Ascending aorta (tissue), 2 donors: ENCODE results near the gene GAL. TPM values are rescaled to one million over a fixed set of nuclear protein-coding genes. Genes with fewer than 3 reads are reported as not detected.

Source experiments
- DNase-seq, 2 donors: peaks; one replicate each; pipeline ENCODE4 v3.0.0-alpha.2; 2019; ENCODE audit warnings: low spot score in 2 of 2
- H3K27ac ChIP-seq, 2 donors: fragments of 200-600 bp; sonication (generic); one replicate each; pipeline ENCODE4 v1.5.1; 2016 to 2017; ENCODE audit warnings: mild to moderate bottlenecking in 1 of 2
- H3K27me3 ChIP-seq: fragments of 200-600 bp; sonication (generic); one replicate; pipeline ENCODE4 v1.5.1; 2017
- H3K36me3 ChIP-seq, 2 donors: fragments of 200-600 bp; sonication (generic); one replicate each; pipeline ENCODE4 v1.5.1; 2016
- H3K4me1 ChIP-seq, 2 donors: fragments of 200-600 bp; sonication (generic); one replicate each; pipeline ENCODE4 v1.5.1; 2016 to 2017; ENCODE audit warnings: mild to moderate bottlenecking in 1 of 2
- H3K4me3 ChIP-seq, 2 donors: fragments of 200-600 bp; sonication (generic); one replicate each; pipeline ENCODE4 v1.5.1; 2016 to 2017; ENCODE audit warnings: mild to moderate bottlenecking in 1 of 2
- H3K9me3 ChIP-seq, 2 donors: fragments of 200-600 bp; sonication (generic); one replicate each; pipeline ENCODE4 v1.5.1; 2016
- intact Hi-C: fragments of 100-400 bp; cut with DNase I; formaldehyde crosslinking; loops from one replicate; pipeline ENCODE4 v1.15.1; 2023
- total RNA-seq: library from RNA; depleted of rRNA; stranded (reverse); fragments of >200 nt; gene quantifications from one replicate; pipeline ENCODE4 v1.1.0, GENCODE V29; 2016
- TF ChIP-seq, protein P1 (sequence below), 3 experiments: fragments of 200-600 bp in 2 of 3; fragments of 450-650 bp in 1 of 3; sonication (generic) in 2 of 3; IDR thresholded peaks; one replicate each; pipeline ENCODE4 v1.5.1; 2016 to 2019; ENCODE audit warnings: antibody characterized with exemption in 3 of 3, mild to moderate bottlenecking in 1 of 3, moderate library complexity in 1 of 3

Gene GAL
- total RNA-seq, 1 donor from 2014 or later, result not detected

- no peaks in the 10 kb centered on the region for H3K9me3 ChIP-seq
- H3K4me1 ChIP-seq, result no peaks in the 10 kb centered on the region
- no peak overlapping the region for H3K4me3 ChIP-seq
- intact Hi-C loops, result no loop called here
- DNase-seq, result no peak
- TF ChIP-seq, protein P1, sequence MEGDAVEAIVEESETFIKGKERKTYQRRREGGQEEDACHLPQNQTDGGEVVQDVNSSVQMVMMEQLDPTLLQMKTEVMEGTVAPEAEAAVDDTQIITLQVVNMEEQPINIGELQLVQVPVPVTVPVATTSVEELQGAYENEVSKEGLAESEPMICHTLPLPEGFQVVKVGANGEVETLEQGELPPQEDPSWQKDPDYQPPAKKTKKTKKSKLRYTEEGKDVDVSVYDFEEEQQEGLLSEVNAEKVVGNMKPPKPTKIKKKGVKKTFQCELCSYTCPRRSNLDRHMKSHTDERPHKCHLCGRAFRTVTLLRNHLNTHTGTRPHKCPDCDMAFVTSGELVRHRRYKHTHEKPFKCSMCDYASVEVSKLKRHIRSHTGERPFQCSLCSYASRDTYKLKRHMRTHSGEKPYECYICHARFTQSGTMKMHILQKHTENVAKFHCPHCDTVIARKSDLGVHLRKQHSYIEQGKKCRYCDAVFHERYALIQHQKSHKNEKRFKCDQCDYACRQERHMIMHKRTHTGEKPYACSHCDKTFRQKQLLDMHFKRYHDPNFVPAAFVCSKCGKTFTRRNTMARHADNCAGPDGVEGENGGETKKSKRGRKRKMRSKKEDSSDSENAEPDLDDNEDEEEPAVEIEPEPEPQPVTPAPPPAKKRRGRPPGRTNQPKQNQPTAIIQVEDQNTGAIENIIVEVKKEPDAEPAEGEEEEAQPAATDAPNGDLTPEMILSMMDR (IDR thresholded peaks at IDR 0.05), result no peak
- H3K27ac ChIP-seq, result no peak overlapping the region
- no peaks in the 10 kb centered on the region for H3K36me3 ChIP-seq
- no peaks in the 10 kb centered on the region for H3K27me3 ChIP-seq
These were observed 6.5 kb downstream of the GAL start for GRCh38 chr11:68690671-68691401.

- Histone ChIP-seq H3K27ac (no peak overlapping the region), H3K9me3 (peaks cover 0 to 2% of the 10 kb centered on the region in 2 donors), H3K27me3 (no peaks in the 10 kb centered on the region), H3K4me1 (no peaks in the 10 kb centered on the region), H3K36me3 (no peaks in the 10 kb centered on the region), H3K4me3 (no peak overlapping the region)
- TF ChIP-seq, protein P1 (IDR thresholded peaks at IDR 0.05), result no peak
- no peak for DNase-seq
- intact Hi-C loops, result no loop called here
These were observed 7.0 kb downstream of the GAL start for GRCh38 chr11:68691402-68691784.

DNA sequence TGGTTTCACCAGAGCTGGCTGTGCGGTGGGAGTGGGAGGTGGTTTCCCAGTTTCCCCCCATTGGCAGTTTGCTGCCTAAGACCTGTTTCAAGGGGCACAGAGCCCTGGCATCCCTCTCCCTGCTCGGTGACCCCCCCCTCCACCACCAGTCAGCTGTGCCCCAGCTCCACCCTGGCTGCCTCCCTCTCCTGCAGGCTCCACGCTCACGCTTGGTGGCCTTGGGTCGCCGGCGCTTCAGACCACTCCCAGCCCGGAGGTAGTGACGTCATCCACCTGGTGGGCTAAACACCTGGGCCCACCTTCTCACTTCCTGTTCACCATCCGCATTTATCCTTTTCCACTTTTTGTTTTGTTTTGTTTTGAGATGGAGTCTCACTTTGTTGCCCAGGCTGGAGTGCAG, 7.8 kb downstream of the GAL start:
- Histone ChIP-seq H3K36me3 (no peaks in the 10 kb centered on the region), H3K27ac (no peak overlapping the region), H3K4me3 (no peak overlapping the region), H3K27me3 (no peaks in the 10 kb centered on the region), H3K9me3 (peaks cover 0 to 7% of the 10 kb centered on the region in 2 donors), H3K4me1 (no peaks in the 10 kb centered on the region)
- no peak for DNase-seq
- TF ChIP-seq, protein P1 (IDR thresholded peaks at IDR 0.05), result no peak
- intact Hi-C loops, result no loop called here

DNA sequence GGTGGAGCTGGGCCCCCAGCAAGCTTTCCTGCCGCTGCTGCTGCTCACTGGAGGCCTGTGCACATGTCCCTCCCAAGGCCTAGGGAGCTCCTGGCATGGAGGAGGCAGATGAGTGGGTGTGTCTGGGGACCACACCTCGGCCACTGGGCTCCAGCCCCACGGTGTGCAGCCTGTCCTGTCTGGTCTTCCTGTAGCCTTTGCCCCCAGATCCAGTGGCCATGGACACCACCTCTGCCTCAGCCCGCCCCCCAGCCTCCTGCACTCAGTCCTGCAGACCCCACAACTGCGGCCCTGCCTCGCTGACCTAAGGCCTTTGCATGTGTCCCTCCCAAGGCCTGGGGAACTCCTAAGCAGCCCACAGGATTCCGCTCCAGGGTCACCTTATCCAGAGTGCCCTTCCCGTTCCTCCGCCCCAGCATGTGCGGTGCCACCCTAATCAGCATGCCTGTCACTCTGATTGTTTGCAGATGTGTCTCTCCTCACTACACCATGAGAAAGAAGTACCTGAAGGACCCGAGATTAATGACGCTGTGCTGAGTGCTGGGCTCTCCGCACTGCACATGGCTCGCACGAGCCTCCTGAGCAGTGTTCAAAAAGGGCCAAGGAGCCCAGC, 8.6 kb downstream of the GAL start:
- H3K36me3 ChIP-seq, result no peaks in the 10 kb centered on the region
- no peak for DNase-seq
- H3K4me3 ChIP-seq, result no peak overlapping the region
- H3K9me3 ChIP-seq, result peaks cover 0 to 7% of the 10 kb centered on the region in 2 donors
- TF ChIP-seq, protein P1 (IDR thresholded peaks at IDR 0.05), result no peak
- H3K4me1 ChIP-seq, result no peaks in the 10 kb centered on the region
- no peaks in the 10 kb centered on the region for H3K27me3 ChIP-seq
- H3K27ac ChIP-seq, result no peak overlapping the region
- intact Hi-C loops, result no loop called here

GRCh38 chr11:68693484-68693882, 9.1 kb downstream of the GAL start:
- H3K36me3 ChIP-seq, result no peaks in the 10 kb centered on the region
- intact Hi-C loops, result no loop called here
- peaks cover 0 to 7% of the 10 kb centered on the region in 2 donors for H3K9me3 ChIP-seq
- H3K4me3 ChIP-seq, result no peak overlapping the region
- H3K4me1 ChIP-seq, result no peaks in the 10 kb centered on the region
- DNase-seq, result no peak
- no peaks in the 10 kb centered on the region for H3K27me3 ChIP-seq
- TF ChIP-seq, protein P1 (IDR thresholded peaks at IDR 0.05), result no peak
- H3K27ac ChIP-seq, result no peak overlapping the region
